ENCODE measurements around the gene NFATC1. TPM values are rescaled to one million over a fixed set of nuclear protein-coding genes. Genes with fewer than 3 reads are reported as not detected.
A peak's percentile ranks its signal among the peaks of the same experiment; 100 is the strongest.

NFATC1 gene
- total RNA-seq, 1 donor from 2014 or later: 50.8 TPM

GRCh38 chr18:79571211-79572092 is 175.7 kb downstream of the NFATC1 start:
- DNase-seq (ENCODE audit: low spot score): no peak

- DNase-seq (ENCODE audit: low spot score): no peak
Measured at GRCh38 chr18:79572093-79572780, 176.5 kb downstream of the NFATC1 start.

GRCh38 chr18:79572848-79573451 is 177.2 kb downstream of the NFATC1 start:
- no peak for DNase-seq (ENCODE audit: low spot score)

- DNase-seq (ENCODE audit: low spot score): no peak
Measured at GRCh38 chr18:79573921-79574491, 178.3 kb downstream of the NFATC1 start.

- no peak for DNase-seq (ENCODE audit: low spot score)
Measured at GRCh38 chr18:79574938-79575525, 179.3 kb downstream of the NFATC1 start.

GRCh38 chr18:79575891-79576685 is 180.4 kb downstream of the NFATC1 start:
- DNase-seq (ENCODE audit: low spot score): peak; percentile 63

GRCh38 chr18:79576686-79577351 is 181.1 kb downstream of the NFATC1 start:
- DNase-seq (ENCODE audit: low spot score): peak; percentile 77

- DNase-seq (ENCODE audit: low spot score): no peak
Measured at GRCh38 chr18:79577451-79578395, 182.0 kb downstream of the NFATC1 start.

- no peak for DNase-seq (ENCODE audit: low spot score)
Measured at GRCh38 chr18:79578396-79579260, 182.9 kb downstream of the NFATC1 start.
